Embryonic facial prominence (tissue), 1 donor: Measurements from ENCODE around the gene SAC3D1.

Source experiments
- DNase-seq: peaks from one replicate; pipeline ENCODE4 v3.0.0-alpha.2; 2016; ENCODE audit errors: extremely low spot score

The SAC3D1 gene

DNA sequence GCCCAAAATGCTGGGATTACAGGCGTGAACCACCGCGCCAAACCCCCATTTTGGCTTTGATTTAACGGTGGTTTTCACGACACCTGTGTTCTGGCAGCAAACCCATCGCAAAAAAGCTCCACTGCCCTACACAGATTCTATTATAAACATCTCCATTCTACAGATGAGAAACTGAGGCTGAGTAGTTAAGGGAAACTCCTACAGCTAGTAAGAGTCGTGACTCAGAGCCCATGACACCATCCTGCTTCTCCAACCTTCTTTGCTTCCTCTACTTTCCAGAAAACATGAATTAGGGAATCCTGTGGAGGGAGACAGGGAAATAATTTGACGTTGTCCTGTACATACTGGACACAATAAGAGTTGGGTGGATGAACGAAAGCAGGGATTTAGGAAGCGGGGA lies 14.2 kb upstream of the SAC3D1 start:
- DNase-seq = no peak

DNA sequence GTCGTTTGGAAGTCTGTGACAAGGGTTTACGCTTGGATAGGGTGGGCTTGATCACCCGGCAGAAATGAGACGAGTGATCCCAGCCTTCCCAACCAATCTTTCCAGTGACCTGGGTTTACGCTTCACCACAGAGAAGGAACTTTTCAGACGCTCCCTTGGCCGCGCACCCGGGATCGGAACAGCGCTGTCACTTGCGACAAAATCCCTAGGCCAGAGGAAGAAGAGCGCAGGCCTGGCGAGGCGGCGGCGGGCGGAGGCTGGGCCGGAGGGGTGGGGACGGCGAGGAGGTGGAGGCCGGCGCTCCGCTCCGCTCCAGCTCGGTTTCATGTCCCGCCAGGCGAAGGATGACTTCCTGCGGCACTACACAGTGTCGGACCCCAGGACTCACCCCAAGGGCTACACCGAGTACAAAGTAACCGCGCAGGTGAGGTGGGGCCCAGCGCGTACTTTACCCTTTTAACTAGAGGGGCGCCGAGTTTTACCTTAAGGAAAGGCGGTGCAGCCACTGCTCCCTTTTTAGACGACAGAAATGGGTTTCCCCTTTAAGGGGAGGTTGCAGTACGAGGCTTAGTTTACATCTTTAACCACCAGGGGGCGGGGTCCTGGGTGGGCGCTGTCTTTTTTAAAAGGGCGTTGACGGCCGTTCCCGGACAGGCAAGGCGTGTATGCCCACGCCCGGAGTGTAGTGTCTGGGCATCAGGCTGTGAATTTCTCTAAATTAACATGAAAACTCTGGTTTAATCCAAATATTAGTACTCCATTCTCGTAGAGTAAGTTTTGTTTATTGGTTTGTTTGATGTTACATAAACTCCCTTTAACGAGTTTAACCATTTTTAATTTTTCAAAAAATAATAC lies 13.6 kb upstream of the SAC3D1 start, which contains the start of gene SNX15:
Gene SNX15, plus strand, starts transcription at position 227 of the 855 bp plus-strand sequence. Its CDS starts 99 bp downstream, at position 326.
- peak; percentile 94 for DNase-seq

DNA sequence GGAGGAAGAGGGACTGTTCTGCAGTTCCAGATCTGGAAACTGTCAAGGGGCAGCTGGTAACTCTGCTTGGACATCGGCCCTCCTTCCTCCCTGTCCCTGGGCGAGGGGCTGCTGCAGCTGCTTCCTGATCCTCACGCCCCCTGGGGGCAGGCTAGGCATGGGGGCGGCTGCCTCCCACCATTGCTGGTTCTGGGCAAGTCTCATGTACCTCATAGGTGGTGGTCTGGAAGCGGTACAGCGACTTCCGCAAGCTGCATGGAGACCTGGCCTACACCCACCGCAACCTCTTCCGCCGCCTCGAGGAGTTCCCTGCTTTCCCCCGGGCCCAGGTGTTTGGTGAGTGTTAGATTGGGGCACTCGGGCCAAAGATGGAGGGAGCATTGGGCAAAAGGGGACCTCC lies 8.8 kb upstream of the SAC3D1 start:
- no peak for DNase-seq

DNA sequence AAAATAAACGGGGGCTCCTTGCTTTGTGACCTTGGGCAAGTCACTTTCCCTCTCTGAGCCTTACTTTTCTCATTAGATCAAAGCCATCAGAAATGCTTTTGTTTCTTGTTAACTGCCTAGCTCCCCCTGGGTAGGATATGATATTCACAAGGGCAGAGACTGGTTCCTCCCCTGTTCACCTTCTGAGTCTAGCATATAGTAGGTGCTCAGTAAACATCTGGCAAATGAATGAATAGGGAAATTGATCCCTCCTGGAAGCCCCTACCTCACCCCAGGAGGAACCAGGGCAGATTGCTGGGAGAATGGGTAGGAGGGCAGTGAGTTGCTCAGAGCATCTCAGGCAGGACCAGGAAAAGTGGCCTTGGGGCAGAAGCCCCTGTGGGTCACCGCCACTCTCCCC lies 6.6 kb upstream of the SAC3D1 start:
- no peak for DNase-seq

DNA sequence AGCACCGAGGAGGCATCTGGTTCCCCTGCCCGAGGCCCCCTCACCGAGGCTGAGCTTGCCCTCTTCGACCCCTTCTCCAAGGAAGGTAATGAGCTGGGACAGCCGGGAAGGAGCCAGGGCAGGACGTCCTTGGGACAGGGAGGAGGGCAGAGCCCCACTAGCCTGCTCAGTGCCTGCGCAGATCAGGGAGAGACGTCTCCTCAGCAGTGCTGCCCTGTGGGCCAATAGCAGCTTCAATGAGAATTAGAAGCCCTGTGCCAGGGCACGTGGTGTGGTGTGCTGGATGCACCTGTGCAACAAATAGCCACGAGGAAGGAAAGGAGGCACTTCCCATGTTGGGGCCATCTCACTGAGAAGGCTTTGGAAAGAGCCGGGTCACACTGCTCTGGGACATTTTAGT lies 5.4 kb upstream of the SAC3D1 start:
- no peak for DNase-seq

DNA sequence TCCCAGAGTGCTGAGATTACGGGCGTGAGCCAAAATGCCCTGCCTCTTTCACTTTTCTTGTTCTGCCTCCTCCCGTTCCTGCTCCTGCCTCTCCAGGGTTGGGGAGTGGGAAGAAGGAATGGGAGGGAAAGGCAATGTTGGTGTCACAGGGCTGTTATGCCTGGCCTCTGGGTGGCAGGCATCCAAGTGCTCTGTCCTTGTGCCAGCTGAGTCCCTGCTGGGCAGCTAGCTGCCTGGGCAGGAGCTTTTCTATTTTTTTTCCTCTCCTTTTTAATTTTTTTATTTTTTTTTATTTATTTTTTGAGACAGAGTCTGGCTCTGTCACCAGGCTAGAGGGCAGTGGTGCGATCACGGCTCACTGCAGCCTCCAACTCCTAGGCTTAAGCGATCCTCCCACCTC lies 4.1 kb upstream of the SAC3D1 start:
- no peak for DNase-seq

DNA sequence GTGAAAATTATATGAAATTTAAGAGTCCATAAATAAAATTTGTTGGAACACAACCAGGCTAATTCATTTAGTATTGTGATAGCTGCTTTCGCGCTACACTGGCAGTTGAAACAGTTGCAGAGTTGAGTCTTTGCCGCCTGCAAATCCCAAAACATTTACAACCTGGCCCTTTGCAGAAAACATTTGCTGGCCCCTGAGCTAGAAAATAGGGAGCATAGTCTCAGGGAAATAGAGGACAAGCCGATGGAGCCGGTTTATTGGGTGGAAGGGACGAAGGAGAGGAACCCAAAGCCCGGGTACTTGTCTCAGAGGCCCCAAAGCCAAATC lies 527 bp upstream of the SAC3D1 start:
- DNase-seq = no peak

DNA sequence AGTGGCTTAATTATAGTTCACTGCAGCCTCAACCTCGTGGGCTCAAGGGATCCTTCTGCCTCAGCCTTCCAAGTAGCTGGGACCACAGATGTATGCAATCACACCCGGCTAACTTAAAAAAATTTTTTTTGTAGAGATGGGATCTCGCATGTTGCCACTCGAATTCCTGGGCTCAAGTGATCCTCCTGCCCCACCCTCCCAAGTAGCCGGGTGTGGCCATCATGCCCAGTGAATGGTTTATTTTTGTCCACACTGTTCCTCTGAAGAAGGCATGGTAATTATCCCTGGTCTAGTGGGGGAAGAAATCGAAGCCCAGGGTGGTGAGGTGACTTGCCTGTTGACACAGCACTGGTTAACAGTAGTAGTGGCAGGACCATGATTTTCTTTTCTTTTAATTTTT lies 1.9 kb downstream of the SAC3D1 start:
- no peak for DNase-seq

DNA sequence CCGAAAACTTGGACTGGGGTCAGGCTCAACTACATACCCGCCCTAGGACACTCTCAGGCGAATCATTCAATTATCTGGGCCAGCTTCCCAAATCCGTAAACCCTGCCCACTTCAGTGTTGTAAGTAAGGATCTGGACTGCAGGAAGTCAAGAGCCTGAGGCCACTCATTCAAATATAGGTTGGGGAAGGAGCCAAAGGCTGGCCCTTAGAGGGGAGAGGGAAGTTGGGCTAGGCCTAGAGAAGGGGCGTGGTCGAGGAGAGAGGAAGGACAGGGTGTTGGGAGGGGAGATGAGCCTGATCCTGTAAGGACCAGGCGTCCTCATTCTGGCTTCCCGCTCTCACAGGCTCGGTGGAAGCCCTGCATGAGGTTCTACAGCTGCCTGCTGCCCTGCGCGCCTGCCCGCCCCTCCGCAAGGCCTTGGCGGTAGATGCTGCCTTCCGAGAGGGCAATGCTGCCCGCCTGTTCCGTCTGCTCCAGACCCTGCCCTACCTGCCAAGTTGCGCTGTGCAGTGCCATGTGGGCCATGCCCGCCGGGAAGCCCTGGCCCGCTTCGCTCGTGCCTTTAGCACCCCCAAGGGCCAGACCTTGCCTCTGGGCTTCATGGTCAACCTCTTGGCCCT lies 3.0 kb downstream of the SAC3D1 start:
- no peak for DNase-seq

DNA sequence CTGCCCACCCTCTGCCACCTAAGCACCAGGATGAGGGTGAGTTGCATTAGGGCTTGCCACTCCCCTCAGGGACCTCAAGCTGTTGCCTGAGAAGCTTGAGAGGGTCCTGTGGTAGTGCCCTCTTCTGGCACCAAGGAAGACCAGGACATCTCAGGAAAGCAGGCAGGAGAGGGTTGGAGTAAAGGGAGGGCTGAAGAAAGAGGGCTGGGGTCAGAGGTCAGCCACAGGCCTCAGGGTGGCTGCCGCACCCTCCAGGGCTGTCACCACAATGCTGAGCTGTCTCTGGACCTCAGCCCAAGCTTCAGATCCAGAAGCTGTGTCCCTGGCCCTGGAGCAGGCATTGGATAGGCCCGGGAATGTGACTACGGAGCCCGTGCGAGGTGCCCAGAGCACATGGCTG lies 4.1 kb downstream of the SAC3D1 start:
- DNase-seq = no peak

DNA sequence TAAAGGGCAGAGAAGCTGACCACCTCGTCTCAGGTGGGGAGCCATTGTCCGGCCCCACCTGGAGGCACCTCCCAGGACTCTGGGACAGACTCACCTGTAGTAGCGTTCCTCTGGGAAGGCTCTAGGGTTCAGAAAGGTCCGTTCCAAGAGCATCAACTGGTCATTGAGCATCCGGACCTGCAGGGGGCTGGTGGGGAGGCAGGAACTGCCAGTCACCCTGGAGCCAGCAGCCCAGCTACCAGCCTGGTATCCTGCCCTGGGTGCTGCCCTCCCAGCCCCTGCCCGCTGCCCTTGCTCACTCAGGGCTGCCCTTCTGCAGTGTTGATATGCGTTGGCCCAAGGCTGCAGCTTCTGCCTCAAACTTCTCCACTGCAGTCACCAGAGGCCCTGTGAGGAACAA lies 4.7 kb downstream of the SAC3D1 start:
- DNase-seq = no peak

DNA sequence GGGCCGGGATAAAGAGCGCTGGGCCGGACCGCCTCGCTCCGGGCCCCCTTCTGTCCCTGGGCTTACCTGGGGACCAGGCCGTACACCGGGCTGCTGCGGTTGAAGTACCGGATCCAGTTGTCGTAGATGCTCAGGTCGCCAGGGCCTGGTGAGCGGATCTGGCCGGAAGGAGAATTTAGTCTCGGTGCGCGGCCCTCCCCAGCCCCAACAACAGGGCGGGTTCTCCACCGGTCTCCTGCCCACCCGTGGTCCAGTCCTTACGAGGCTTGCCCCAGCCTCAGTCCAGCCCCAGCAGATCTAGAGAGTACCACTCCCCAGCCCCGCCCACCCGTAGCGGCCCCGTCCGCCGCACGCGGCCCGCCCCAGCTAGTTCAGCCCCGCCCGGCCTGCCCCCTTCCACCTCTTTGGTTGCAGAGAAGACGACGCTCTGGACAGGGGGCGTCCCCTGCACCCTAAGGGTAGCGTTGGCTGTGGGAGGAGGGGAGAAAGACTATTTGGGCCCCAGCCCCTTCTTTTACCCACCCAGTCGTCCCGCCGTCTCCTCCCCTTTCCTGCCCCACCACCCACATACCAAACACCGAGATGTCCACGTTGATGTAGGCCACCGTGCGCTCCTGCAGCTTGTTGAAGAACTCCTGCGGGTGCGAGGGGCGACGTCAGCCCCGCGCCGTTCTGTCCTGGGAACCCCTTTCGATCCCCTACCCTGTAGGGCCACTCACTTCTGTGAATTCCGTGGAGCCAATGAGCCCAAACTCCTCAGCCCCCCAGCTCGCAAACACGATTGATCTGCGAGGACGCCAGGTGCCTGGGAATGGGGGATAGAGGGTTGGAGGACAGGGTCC lies 6.8 kb downstream of the SAC3D1 start:
- no peak for DNase-seq

DNA sequence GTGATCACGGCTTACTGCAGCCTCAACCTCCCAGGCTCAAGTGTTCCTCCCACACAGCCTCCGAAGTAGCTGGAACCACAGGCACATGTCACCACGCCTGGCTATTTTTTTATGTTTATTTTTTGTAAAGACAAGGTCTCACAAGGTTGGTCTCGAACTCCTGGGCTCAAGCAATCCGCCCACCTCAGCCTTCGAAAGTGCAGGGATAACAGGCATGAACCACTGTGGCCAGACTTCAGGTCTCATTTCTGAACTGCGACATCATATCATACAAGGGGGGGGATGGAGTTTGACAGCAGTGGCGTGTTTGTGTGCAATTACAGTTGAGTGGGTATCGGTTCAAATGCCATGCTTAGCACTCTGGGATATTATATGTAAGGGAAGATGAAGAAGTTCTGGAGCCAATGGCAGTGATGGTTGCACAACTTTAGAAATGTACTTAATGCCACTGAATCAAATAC lies 10.4 kb downstream of the SAC3D1 start:
- DNase-seq = no peak

DNA sequence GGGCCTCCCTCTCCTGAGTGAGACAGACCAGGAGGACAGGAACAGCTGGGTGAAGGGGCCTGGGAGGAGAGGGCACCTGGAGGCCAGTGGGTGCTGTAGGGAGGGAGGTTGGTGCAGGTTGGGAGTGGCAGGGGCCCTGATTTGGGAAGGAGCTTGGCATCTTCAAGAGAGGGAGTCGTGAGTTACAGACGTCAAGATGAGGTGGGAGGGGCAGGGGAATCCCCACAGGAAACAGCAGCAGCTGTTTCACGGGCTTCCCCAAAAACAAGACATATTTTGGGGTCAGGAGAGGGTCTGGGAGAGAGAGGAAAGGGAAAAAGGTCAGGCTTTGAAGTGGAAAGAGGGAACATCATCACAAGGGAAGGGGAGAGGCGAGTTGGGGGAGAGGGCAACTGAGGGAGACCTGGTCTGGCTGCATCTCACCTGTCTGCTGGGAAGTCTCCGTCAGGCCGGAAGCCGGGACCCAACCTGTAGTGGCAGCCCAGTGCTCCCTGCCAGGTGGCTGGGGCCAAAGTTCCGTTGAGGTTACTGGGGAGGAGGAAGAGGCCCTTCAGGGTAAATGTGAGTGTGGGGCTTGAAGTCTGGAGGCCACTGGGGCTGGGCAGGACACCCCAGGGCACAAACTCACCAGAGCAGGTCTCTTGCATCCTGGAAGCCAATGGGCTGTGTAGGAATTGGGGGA lies 13.0 kb downstream of the SAC3D1 start:
- DNase-seq = no peak

DNA sequence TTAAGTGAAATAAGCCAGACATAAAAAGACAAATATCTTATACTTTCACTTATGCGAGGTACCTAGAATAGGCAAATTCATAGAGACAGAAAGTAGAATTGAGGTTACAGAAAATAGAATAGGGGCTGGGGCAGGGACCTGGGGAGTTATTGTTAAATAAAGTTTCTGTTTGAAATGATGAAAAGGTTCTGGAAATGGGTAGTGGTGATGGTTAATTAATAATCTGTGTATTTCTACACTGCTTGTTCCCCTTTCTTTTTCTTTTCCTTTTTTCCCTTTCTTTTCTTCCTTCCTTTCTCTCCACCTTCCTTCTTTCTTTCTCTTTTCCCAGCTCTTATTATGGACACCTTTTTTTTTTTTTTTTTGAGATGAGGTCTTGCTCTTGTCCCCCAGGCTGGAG lies 14.5 kb downstream of the SAC3D1 start:
- no peak for DNase-seq

DNA sequence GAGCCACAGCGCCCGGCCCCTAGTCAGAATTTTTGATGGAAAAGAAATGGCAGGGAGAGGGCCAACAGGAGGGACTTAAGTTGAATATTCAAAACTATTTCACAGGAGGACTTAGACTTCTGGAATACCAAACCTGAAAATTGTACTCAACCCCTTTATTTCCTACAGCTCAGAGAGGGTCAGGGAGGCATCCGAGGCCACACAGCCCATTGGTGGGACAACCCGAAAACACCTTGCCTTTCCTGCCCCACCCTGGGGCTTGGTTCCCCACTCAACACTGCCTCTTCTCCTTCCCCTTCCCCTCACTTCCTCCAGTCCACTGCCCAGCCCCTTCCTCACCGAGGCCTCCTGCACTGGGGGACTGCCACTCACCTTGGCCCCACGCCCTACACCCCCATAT lies 16.0 kb downstream of the SAC3D1 start:
- DNase-seq = no peak

DNA sequence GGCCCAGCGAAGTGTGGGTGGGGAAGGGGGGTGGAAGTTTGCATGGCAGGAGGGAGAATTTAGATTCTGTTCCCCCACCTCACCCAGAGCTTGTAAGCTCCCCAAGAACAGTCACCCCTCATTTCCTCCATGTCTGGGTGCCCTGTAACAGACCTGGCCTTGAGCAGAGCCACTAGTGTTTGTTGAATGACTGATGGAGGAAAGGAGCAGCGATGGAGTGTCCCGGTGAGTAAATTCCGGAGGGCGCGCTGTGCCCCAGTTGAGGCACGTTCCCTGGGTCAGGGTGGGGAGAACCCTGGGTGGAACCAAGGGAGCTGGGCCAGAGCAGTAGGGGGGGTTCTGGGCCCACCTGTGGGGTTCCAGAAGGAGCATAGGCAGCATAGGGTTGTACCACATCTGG lies 16.5 kb downstream of the SAC3D1 start:
- DNase-seq = no peak

DNA sequence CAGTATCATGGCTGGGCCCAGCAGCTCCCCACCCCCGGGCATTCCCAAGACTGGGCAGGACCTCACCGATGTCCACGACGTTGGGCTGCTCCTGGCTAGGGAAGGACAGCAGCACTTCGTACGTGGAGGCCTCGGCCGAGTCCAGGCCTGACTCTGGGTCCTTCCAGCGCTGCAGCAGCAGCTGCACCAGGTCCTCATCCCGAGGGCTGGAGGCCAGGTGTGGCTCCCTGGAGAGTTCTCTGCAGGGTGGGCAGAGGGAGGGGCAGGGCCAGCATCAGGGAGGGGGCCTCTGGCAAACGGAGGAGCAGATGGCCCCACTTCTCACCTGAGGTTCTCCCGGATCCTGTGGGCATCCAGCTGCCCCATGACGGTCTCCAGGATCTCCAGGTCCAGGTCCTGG lies 17.0 kb downstream of the SAC3D1 start:
- no peak for DNase-seq

DNA sequence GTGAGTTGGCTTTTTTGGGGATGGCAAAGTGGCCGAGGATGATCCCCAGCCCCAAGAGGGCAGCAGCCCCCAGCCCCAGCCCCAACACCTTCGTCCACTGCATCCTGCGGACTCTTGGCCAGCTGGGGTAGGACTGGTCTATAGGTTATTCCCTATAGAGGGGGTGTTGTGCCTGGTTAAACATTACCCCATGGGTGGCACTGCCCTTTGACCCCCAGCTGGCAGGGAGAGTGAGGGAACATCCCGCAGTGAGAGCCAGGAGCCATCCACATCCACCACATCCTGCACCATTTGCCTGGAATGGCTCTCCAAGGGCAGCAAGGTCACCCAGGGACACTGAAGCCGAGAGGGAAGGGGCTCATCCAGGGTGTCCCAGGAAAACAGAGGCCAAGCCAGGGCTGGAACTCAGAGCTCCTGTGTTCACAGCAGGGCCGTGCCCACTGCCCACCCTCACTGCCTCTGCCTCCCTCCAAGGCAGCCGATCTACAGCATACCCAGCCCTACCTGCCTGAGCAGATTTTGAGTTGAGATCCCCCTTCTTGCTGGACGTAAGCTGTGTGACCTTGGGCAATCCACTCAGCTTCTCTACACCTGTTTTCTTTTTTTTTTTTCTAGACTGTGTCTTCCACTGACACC lies 17.5 kb downstream of the SAC3D1 start, which contains the start of gene NAALADL1:
Gene NAALADL1, minus strand, starts transcription at position 135 of the 636 bp plus-strand sequence. Its CDS starts 32 bp downstream, at position 103.
- no peak for DNase-seq

DNA sequence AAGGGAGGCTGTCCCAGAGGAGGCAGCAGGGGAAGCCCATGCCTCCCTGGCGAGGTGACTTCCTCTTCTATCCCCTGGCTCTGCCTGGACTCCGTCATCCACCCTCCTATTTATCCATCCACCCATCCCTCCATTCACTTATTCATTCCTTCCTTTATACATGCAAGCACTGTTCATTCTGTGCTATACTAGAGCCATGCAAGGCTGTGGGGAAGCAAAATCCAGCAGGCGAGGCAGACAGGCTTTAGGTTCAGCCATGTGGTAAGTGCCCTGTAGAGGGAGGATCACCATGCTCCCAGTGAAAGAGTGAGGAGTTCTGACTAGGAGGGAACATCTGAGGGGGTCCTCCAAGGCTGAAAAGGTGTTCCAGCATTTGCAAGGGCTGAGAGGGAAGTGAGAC lies 18.5 kb downstream of the SAC3D1 start:
- DNase-seq = no peak
